RCC 7860 (cell line): Measurements from ENCODE around the gene CTSO.
A peak's percentile ranks its signal among the peaks of the same experiment; 100 is the strongest.
"Not testable (repeated sequence)": the region's sequence is repeated elsewhere in the genome, so short reads cannot be mapped to it uniquely, and the experiment has no call there.

Experiments
- DNase-seq: peaks from one replicate; pipeline ENCODE4 v3.0.0-alpha.2; 2015; ENCODE audit warnings: low spot score
- FAIRE-seq: peaks from 2 replicates; lab custom pipeline; 2012; peaks lifted over from hg19 to GRCh38; lab: Jason Lieb, UNC

CTSO gene

GRCh38 chr4:155908187-155909139 is 45.2 kb downstream of the CTSO start:
- no peak for FAIRE-seq
- no peak for DNase-seq

- FAIRE-seq (no peak), DNase-seq (no peak)
Observed at GRCh38 chr4:155907556-155907955, 46.1 kb downstream of the CTSO start.

GRCh38 chr4:155906554-155907247 is 47.0 kb downstream of the CTSO start:
- DNase-seq (peak; percentile 35), FAIRE-seq (peak; percentile 18)

- FAIRE-seq (no peak), DNase-seq (no peak)
Observed at GRCh38 chr4:155904331-155904730, 49.3 kb downstream of the CTSO start.

- FAIRE-seq (no peak), DNase-seq (no peak)
Observed at GRCh38 chr4:155903453-155903852, 50.2 kb downstream of the CTSO start, which contains the start of gene TDO2. TSS of gene TDO2 (plus strand) at chr4:155903696. CDS start at chr4:155903759, 63 bp downstream.

- FAIRE-seq (no peak), DNase-seq (no peak)
Observed at GRCh38 chr4:155901013-155901412, 52.7 kb downstream of the CTSO start.

GRCh38 chr4:155900381-155900780 is 53.3 kb downstream of the CTSO start:
- DNase-seq (peak; percentile 63), FAIRE-seq (peak; percentile 74)

GRCh38 chr4:155899891-155900290 is 53.8 kb downstream of the CTSO start:
- FAIRE-seq (no peak), DNase-seq (no peak)

GRCh38 chr4:155898371-155898770 is 55.3 kb downstream of the CTSO start:
- not testable (repeated sequence) for DNase-seq, FAIRE-seq

- DNase-seq (no peak), FAIRE-seq (no peak)
Observed at GRCh38 chr4:155891058-155891457, 62.6 kb downstream of the CTSO start.

- DNase-seq, result no peak
- FAIRE-seq, result no peak
Observed at GRCh38 chr4:155889946-155890345, 63.7 kb downstream of the CTSO start.

- DNase-seq, result peak; percentile 55
- peak; percentile 89 for FAIRE-seq
Observed at GRCh38 chr4:155889031-155889793, 64.5 kb downstream of the CTSO start.

GRCh38 chr4:155887847-155888570 is 65.7 kb downstream of the CTSO start:
- no peak for FAIRE-seq
- no peak for DNase-seq

- no peak for DNase-seq
- no peak for FAIRE-seq
Observed at GRCh38 chr4:155887045-155887444, 66.6 kb downstream of the CTSO start.

GRCh38 chr4:155885666-155886065 is 68.0 kb downstream of the CTSO start:
- no peak for DNase-seq
- no peak for FAIRE-seq

GRCh38 chr4:155883895-155884294 is 69.8 kb downstream of the CTSO start:
- FAIRE-seq (no peak), DNase-seq (no peak)

- FAIRE-seq, result no peak
- no peak for DNase-seq
Observed at GRCh38 chr4:155881555-155881954, 72.1 kb downstream of the CTSO start.

- DNase-seq (no peak), FAIRE-seq (no peak)
Observed at GRCh38 chr4:155879767-155880166, 73.9 kb downstream of the CTSO start.

GRCh38 chr4:155878611-155879010 is 75.1 kb downstream of the CTSO start:
- DNase-seq (no peak), FAIRE-seq (no peak)

- FAIRE-seq (no peak), DNase-seq (no peak)
Observed at GRCh38 chr4:155877971-155878370, 75.7 kb downstream of the CTSO start.
